ENCODE data around the gene NUDT12.
A peak's percentile ranks its signal among the peaks of the same experiment; 100 is the strongest.

The NUDT12 gene

GRCh38 chr5:103582364-103582763, 19.8 kb upstream of the NUDT12 start:
- H3K9me3 ChIP-seq (ENCODE audit: control insufficient read depth in 2 of 2, low read length in 2 of 2): no peaks in the 10 kb centered on the region
- H3K36me3 ChIP-seq (ENCODE audit: control insufficient read depth in 2 of 2, insufficient read depth in 2 of 2, low read length in 2 of 2): no peaks in the 10 kb centered on the region
- no peak overlapping the region for H3K27ac ChIP-seq (ENCODE audit: low read length)
- H3K4me3 ChIP-seq (ENCODE audit: low read length in 2 of 2): no peak overlapping the region
- no peaks in the 10 kb centered on the region for H3K27me3 ChIP-seq (ENCODE audit: control insufficient read depth in 1 of 2, insufficient read depth in 2 of 2, low read length in 2 of 2)
- no peaks in the 10 kb centered on the region for H3K4me1 ChIP-seq (ENCODE audit: control insufficient read depth, insufficient read depth, low read length)
- no peak overlapping the region for H3K9ac ChIP-seq (ENCODE audit: low read length in 2 of 2)

GRCh38 chr5:103573411-103573810, 10.8 kb upstream of the NUDT12 start:
- H3K36me3 ChIP-seq (ENCODE audit: control insufficient read depth in 2 of 2, insufficient read depth in 2 of 2, low read length in 2 of 2): no peaks in the 10 kb centered on the region
- H3K27me3 ChIP-seq (ENCODE audit: control insufficient read depth in 1 of 2, insufficient read depth in 2 of 2, low read length in 2 of 2): peaks cover 0 to 3% of the 10 kb centered on the region in 2 donors
- H3K4me1 ChIP-seq (ENCODE audit: control insufficient read depth, insufficient read depth, low read length): no peaks in the 10 kb centered on the region
- H3K9me3 ChIP-seq (ENCODE audit: control insufficient read depth in 2 of 2, low read length in 2 of 2): no peaks in the 10 kb centered on the region
- no peak overlapping the region for H3K9ac ChIP-seq (ENCODE audit: low read length in 2 of 2)
- no peak overlapping the region for H3K27ac ChIP-seq (ENCODE audit: low read length)
- no peak overlapping the region for H3K4me3 ChIP-seq (ENCODE audit: low read length in 2 of 2)

GRCh38 chr5:103572454-103572853, 9.9 kb upstream of the NUDT12 start:
- Histone ChIP-seq H3K4me1 (ENCODE audit: control insufficient read depth, insufficient read depth, low read length) (no peaks in the 10 kb centered on the region), H3K36me3 (ENCODE audit: control insufficient read depth in 2 of 2, insufficient read depth in 2 of 2, low read length in 2 of 2) (no peaks in the 10 kb centered on the region), H3K4me3 (ENCODE audit: low read length in 2 of 2) (no peak overlapping the region), H3K9me3 (ENCODE audit: control insufficient read depth in 2 of 2, low read length in 2 of 2) (no peaks in the 10 kb centered on the region), H3K9ac (ENCODE audit: low read length in 2 of 2) (no peak overlapping the region), H3K27ac (ENCODE audit: low read length) (no peak overlapping the region), H3K27me3 (ENCODE audit: control insufficient read depth in 1 of 2, insufficient read depth in 2 of 2, low read length in 2 of 2) (peaks cover 0 to 3% of the 10 kb centered on the region in 2 donors)

DNA sequence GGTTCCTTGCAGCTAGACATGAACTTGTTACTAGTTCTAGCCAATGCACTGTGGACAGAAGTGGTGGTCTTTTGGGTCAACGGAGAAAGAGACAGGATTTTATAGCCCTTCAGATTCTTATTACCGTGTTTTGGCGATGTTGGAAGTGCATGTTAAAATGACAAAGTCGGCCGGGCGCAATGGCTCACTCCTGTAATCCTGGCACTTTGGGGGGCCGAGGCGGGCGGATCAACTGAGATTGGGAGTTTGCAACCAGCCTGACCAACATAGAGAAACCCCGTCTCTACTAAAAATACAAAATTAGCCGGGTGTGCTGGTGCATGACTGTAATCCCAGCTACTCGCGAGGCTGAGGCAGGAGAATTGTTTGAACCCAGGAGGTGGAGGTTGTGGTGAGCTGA, 9.1 kb upstream of the NUDT12 start:
- Histone ChIP-seq H3K4me3 (ENCODE audit: low read length in 2 of 2) (no peak overlapping the region), H3K9ac (ENCODE audit: low read length in 2 of 2) (no peak overlapping the region), H3K27ac (ENCODE audit: low read length) (no peak overlapping the region), H3K4me1 (ENCODE audit: control insufficient read depth, insufficient read depth, low read length) (no peaks in the 10 kb centered on the region), H3K36me3 (ENCODE audit: control insufficient read depth in 2 of 2, insufficient read depth in 2 of 2, low read length in 2 of 2) (no peaks in the 10 kb centered on the region), H3K9me3 (ENCODE audit: control insufficient read depth in 2 of 2, low read length in 2 of 2) (no peaks in the 10 kb centered on the region), H3K27me3 (ENCODE audit: control insufficient read depth in 1 of 2, insufficient read depth in 2 of 2, low read length in 2 of 2) (peaks cover 0 to 3% of the 10 kb centered on the region in 2 donors)

DNA sequence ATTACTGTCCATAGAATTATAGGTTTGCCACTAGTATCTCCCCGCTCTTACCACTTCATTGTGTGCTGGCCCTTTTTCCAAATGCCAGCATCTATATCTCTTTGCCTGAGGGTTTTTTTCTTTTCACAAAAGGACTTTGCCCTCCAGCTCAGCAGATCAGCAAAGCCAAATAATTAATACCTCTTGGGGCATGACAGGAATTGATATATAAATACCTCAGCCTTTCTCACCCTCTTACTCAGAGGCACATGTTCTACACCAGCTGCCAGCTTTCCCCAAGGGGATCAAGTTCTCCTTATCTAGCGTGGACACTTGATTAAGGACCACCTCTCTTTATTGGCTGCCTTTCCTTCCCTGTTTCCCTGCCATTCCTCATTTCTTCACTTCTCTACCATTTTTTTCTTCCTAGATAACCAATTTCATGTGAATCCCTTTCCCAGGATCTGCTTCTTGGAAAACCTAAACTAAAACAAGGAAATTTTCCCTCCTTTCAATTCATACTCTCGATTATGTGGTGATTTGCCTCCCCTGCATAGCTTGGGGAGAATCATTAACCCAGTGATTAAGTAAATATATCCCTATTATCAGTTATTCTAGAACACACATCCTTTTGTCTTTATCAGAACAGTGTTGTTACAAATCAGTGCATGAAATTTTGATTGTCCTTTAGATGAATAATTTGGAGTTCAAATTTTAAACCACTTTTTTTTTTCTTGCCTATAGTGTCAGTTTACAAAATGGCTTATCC, 6.9 kb upstream of the NUDT12 start:
- H3K9me3 ChIP-seq (ENCODE audit: control insufficient read depth in 2 of 2, low read length in 2 of 2): no peaks in the 10 kb centered on the region
- no peak overlapping the region for H3K9ac ChIP-seq (ENCODE audit: low read length in 2 of 2)
- H3K4me3 ChIP-seq (ENCODE audit: low read length in 2 of 2): no peak overlapping the region
- no peak overlapping the region for H3K27ac ChIP-seq (ENCODE audit: low read length)
- no peaks in the 10 kb centered on the region for H3K36me3 ChIP-seq (ENCODE audit: control insufficient read depth in 2 of 2, insufficient read depth in 2 of 2, low read length in 2 of 2)
- no peaks in the 10 kb centered on the region for H3K4me1 ChIP-seq (ENCODE audit: control insufficient read depth, insufficient read depth, low read length)
- H3K27me3 ChIP-seq (ENCODE audit: control insufficient read depth in 1 of 2, insufficient read depth in 2 of 2, low read length in 2 of 2): peaks cover 0 to 3% of the 10 kb centered on the region in 2 donors

GRCh38 chr5:103565719-103566118, 3.1 kb upstream of the NUDT12 start:
- no peaks in the 10 kb centered on the region for H3K36me3 ChIP-seq (ENCODE audit: control insufficient read depth in 2 of 2, insufficient read depth in 2 of 2, low read length in 2 of 2)
- H3K9me3 ChIP-seq (ENCODE audit: control insufficient read depth in 2 of 2, low read length in 2 of 2): no peaks in the 10 kb centered on the region
- H3K27me3 ChIP-seq (ENCODE audit: control insufficient read depth in 1 of 2, insufficient read depth in 2 of 2, low read length in 2 of 2): no peaks in the 10 kb centered on the region
- H3K9ac ChIP-seq (ENCODE audit: low read length in 2 of 2): no peak overlapping the region
- no peak overlapping the region for H3K27ac ChIP-seq (ENCODE audit: low read length)
- H3K4me3 ChIP-seq (ENCODE audit: low read length in 2 of 2): no peak overlapping the region
- no peaks in the 10 kb centered on the region for H3K4me1 ChIP-seq (ENCODE audit: control insufficient read depth, insufficient read depth, low read length)

- Histone ChIP-seq H3K9me3 (ENCODE audit: control insufficient read depth in 2 of 2, low read length in 2 of 2) (no peaks in the 10 kb centered on the region), H3K4me1 (ENCODE audit: control insufficient read depth, insufficient read depth, low read length) (no peaks in the 10 kb centered on the region), H3K27ac (ENCODE audit: low read length) (peak overlapping the region; percentile 66), H3K4me3 (ENCODE audit: low read length in 2 of 2) (peak overlapping the region; percentile 89 to 90), H3K36me3 (ENCODE audit: control insufficient read depth in 2 of 2, insufficient read depth in 2 of 2, low read length in 2 of 2) (no peaks in the 10 kb centered on the region), H3K9ac (ENCODE audit: low read length in 2 of 2) (peak overlapping the region; percentile 87 to 89), H3K27me3 (ENCODE audit: control insufficient read depth in 1 of 2, insufficient read depth in 2 of 2, low read length in 2 of 2) (no peaks in the 10 kb centered on the region)
Observed at GRCh38 chr5:103561685-103562452, 720 bp downstream of the NUDT12 start.

DNA sequence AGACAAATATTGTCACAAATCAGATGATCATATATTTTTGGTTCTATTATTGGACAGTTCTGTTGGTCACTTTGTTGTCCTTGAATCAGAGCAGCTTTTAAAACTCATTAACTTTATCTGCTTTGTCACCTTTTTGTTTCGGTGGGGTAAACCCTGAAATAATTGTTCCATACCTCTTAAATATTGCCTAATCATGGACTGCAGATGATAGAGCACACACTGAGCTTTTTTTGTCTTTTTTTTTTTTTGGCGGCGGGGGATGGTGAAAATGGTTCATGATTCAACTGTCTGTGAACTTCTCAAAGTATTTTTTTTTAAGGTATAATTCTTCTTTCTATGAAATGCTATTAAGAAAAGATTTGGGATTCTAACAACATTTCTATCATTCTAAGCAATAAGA, 1.8 kb downstream of the NUDT12 start:
- Histone ChIP-seq H3K9ac (ENCODE audit: low read length in 2 of 2) (no peak overlapping the region), H3K4me1 (ENCODE audit: control insufficient read depth, insufficient read depth, low read length) (no peaks in the 10 kb centered on the region), H3K27ac (ENCODE audit: low read length) (no peak overlapping the region), H3K36me3 (ENCODE audit: control insufficient read depth in 2 of 2, insufficient read depth in 2 of 2, low read length in 2 of 2) (no peaks in the 10 kb centered on the region), H3K9me3 (ENCODE audit: control insufficient read depth in 2 of 2, low read length in 2 of 2) (no peaks in the 10 kb centered on the region), H3K4me3 (ENCODE audit: low read length in 2 of 2) (no peak overlapping the region), H3K27me3 (ENCODE audit: control insufficient read depth in 1 of 2, insufficient read depth in 2 of 2, low read length in 2 of 2) (no peaks in the 10 kb centered on the region)

DNA sequence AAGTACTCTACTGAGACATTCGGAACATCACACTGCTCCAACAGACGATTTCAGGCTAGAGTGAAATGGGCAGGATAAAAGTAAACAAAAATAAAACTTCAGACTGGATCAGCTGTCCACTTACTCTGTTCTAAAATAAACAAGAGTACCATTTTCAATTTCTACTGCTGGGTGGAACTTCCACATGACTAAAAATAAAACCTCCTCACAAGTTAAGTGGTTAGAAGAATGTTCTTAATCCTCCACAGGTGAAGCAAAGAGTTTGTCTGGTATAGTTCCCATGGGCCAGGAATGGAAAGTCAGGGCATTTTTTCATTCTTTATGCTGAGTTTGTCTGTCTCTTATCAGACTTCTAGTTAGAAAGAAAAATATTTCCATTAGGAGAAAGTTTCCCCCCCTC, 15.7 kb downstream of the NUDT12 start:
- Histone ChIP-seq H3K9me3 (ENCODE audit: control insufficient read depth in 2 of 2, low read length in 2 of 2) (no peaks in the 10 kb centered on the region), H3K9ac (ENCODE audit: low read length in 2 of 2) (no peak overlapping the region), H3K36me3 (ENCODE audit: control insufficient read depth in 2 of 2, insufficient read depth in 2 of 2, low read length in 2 of 2) (peaks cover under 1 to 5% of the 10 kb centered on the region in 2 donors)

DNA sequence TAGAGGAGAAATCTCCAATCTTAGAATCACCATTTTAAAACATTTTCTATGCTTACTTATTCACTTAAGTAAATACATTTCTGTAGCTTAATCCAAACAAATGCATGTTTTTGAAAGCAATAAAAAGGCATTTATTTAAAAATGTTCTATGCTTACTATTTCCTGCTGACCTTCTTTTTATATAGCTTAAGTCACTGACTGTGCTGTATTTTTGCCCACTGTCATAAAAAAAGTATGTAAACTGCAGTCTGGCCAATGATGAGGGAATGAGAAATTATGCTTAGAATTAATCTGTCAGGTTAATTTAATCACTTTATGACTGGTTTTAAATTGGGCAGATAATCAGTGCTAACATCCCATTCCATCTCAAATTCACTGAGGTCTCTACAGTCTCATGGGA, 20.1 kb downstream of the NUDT12 start:
- H3K4me3 ChIP-seq (ENCODE audit: low read length in 2 of 2): no peak overlapping the region
- no peaks in the 10 kb centered on the region for H3K4me1 ChIP-seq (ENCODE audit: control insufficient read depth, insufficient read depth, low read length)
- no peak overlapping the region for H3K9ac ChIP-seq (ENCODE audit: low read length in 2 of 2)
- no peaks in the 10 kb centered on the region for H3K36me3 ChIP-seq (ENCODE audit: control insufficient read depth in 2 of 2, insufficient read depth in 2 of 2, low read length in 2 of 2)
- no peaks in the 10 kb centered on the region for H3K9me3 ChIP-seq (ENCODE audit: control insufficient read depth in 2 of 2, low read length in 2 of 2)
- H3K27ac ChIP-seq (ENCODE audit: low read length): no peak overlapping the region
- no peaks in the 10 kb centered on the region for H3K27me3 ChIP-seq (ENCODE audit: control insufficient read depth in 1 of 2, insufficient read depth in 2 of 2, low read length in 2 of 2)

More for the DNA sequence above, 15.7 kb downstream of the NUDT12 start:
- no peaks in the 10 kb centered on the region for H3K4me1 ChIP-seq (ENCODE audit: control insufficient read depth, insufficient read depth, low read length)
- no peak overlapping the region for H3K27ac ChIP-seq (ENCODE audit: low read length)
- no peaks in the 10 kb centered on the region for H3K27me3 ChIP-seq (ENCODE audit: control insufficient read depth in 1 of 2, insufficient read depth in 2 of 2, low read length in 2 of 2)
- H3K4me3 ChIP-seq (ENCODE audit: low read length in 2 of 2): no peak overlapping the region

DNA sequence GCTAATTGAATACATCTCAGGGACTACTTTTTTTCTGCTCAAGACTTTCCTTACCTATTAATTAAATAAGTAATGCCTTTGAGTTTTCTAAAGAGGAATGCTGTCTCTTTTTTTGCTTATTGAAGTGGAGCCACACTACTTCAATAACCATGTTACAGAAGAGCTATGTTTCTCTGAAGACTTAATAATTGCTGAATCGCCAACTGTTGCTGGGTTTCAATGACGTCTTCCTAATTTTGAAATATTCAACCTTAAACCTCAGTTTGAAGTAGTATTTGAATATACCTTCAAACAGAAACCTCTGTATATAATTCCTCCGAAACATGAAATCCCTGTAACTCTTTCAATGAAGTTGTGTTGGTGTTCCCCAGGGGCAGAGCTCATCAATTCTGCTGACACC, 21.0 kb downstream of the NUDT12 start:
- Histone ChIP-seq H3K4me3 (ENCODE audit: low read length in 2 of 2) (no peak overlapping the region), H3K9ac (ENCODE audit: low read length in 2 of 2) (no peak overlapping the region), H3K4me1 (ENCODE audit: control insufficient read depth, insufficient read depth, low read length) (no peaks in the 10 kb centered on the region), H3K27me3 (ENCODE audit: control insufficient read depth in 1 of 2, insufficient read depth in 2 of 2, low read length in 2 of 2) (no peaks in the 10 kb centered on the region), H3K36me3 (ENCODE audit: control insufficient read depth in 2 of 2, insufficient read depth in 2 of 2, low read length in 2 of 2) (no peaks in the 10 kb centered on the region), H3K9me3 (ENCODE audit: control insufficient read depth in 2 of 2, low read length in 2 of 2) (no peaks in the 10 kb centered on the region), H3K27ac (ENCODE audit: low read length) (no peak overlapping the region)

All from stomach smooth muscle (tissue), 2 donors.